GM18951 (cell line): ENCODE measurements around the gene USP46.

ENCODE experiments used
- POLR2A ChIP-seq: IDR thresholded peaks from 4 replicates; pipeline ENCODE4 v1.6.1; 2011; ENCODE audit warnings: mild to moderate bottlenecking; ENCODE audit not compliant: insufficient read length, insufficient read depth; ENCODE audit errors: extremely low read depth
- in situ Hi-C: fragments of 300-500 bp; cut with MboI; formaldehyde crosslinking; loops from one replicate; pipeline ENCODE4 v1.12.0; 2022; ENCODE audit warnings: low sequenced_read_pairs, mixed read lengths, inconsistent platforms; ENCODE audit not compliant: unreplicated experiment

Gene USP46

GRCh38 chr4:52646096-52646495 lies 13.0 kb downstream of the USP46 start:
- in situ Hi-C loops = no loop called here
- no peak for TF ChIP-seq POLR2A

GRCh38 chr4:52645300-52645699 lies 13.8 kb downstream of the USP46 start:
- no peak for TF ChIP-seq POLR2A
- in situ Hi-C loops = no loop called here

GRCh38 chr4:52643785-52644244 lies 15.3 kb downstream of the USP46 start:
- no peak for TF ChIP-seq POLR2A
- in situ Hi-C loops = no loop called here

- in situ Hi-C loops = no loop called here
- TF ChIP-seq POLR2A = no peak
Measured at GRCh38 chr4:52643190-52643589, 15.9 kb downstream of the USP46 start.

- no peak for TF ChIP-seq POLR2A
- in situ Hi-C loops = no loop called here
Measured at GRCh38 chr4:52641854-52642563, 17.1 kb downstream of the USP46 start.

GRCh38 chr4:52640808-52641565 lies 18.1 kb downstream of the USP46 start:
- in situ Hi-C loops = no loop called here
- TF ChIP-seq POLR2A = no peak

GRCh38 chr4:52638717-52639116 lies 20.4 kb downstream of the USP46 start:
- no peak for TF ChIP-seq POLR2A

GRCh38 chr4:52637116-52637515 lies 22.0 kb downstream of the USP46 start:
- in situ Hi-C loops = no loop called here
- TF ChIP-seq POLR2A = no peak

More at GRCh38 chr4:52638717-52639116, 20.4 kb downstream of the USP46 start:
- in situ Hi-C loops = no loop called here

GRCh38 chr4:52635560-52635959 lies 23.5 kb downstream of the USP46 start:
- TF ChIP-seq POLR2A = no peak
- in situ Hi-C loops = no loop called here

GRCh38 chr4:52635130-52635529 lies 24.0 kb downstream of the USP46 start:
- TF ChIP-seq POLR2A = no peak
- in situ Hi-C loops = no loop called here

- in situ Hi-C loops = no loop called here
Measured at GRCh38 chr4:52633846-52634245, 25.3 kb downstream of the USP46 start.

GRCh38 chr4:52628974-52629373 lies 30.1 kb downstream of the USP46 start:
- in situ Hi-C loops = no loop called here
- no peak for TF ChIP-seq POLR2A

More at GRCh38 chr4:52633846-52634245, 25.3 kb downstream of the USP46 start:
- no peak for TF ChIP-seq POLR2A

- in situ Hi-C loops = no loop called here
- TF ChIP-seq POLR2A = no peak
Measured at GRCh38 chr4:52628543-52628942, 30.6 kb downstream of the USP46 start.

GRCh38 chr4:52627876-52628275 lies 31.2 kb downstream of the USP46 start:
- in situ Hi-C loops = no loop called here
- TF ChIP-seq POLR2A = no peak
